Measurements from ENCODE around the gene NCMAP. TPM values are rescaled to one million over a fixed set of nuclear protein-coding genes. Genes with fewer than 3 reads are reported as not detected.

NCMAP gene
- total and polyA plus RNA-seq, 2 experiments from 2014 or later: 0.17 to 0.23 TPM

DNA sequence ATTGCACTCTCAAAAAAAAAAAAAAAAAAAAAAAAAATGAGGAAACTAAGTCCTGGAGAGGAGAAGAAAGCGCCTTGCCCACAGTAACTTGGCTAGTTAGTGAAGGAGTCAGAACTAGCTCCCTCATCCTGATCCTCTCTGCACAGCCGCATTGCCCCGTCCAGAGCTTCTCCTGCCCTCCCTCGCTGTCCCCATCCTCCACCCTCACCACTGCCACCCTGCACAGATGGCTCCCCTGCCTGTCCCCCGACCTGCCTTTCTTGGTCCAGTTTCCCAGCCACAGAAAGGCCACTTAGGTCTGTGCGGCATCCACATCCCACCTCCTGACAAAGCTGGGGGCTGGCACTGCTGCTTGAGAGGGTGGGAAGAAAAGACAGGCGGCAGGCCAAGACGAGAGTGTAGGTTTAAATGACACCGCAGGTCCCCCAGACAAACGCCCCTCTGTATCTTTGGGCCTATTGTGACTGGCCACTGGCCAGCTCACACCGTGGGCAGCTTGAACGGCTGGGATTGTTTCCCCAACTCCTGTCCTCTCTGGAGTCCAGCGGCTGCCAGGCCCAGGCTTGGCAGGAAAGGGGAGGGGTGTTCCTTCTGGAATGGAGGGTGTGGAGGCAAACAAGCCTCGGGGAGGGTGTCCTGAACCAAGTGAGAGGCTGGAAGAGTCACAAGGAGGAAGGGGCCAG, 20.2 kb downstream of the NCMAP start (continued):
- TF ChIP-seq, protein P1, sequence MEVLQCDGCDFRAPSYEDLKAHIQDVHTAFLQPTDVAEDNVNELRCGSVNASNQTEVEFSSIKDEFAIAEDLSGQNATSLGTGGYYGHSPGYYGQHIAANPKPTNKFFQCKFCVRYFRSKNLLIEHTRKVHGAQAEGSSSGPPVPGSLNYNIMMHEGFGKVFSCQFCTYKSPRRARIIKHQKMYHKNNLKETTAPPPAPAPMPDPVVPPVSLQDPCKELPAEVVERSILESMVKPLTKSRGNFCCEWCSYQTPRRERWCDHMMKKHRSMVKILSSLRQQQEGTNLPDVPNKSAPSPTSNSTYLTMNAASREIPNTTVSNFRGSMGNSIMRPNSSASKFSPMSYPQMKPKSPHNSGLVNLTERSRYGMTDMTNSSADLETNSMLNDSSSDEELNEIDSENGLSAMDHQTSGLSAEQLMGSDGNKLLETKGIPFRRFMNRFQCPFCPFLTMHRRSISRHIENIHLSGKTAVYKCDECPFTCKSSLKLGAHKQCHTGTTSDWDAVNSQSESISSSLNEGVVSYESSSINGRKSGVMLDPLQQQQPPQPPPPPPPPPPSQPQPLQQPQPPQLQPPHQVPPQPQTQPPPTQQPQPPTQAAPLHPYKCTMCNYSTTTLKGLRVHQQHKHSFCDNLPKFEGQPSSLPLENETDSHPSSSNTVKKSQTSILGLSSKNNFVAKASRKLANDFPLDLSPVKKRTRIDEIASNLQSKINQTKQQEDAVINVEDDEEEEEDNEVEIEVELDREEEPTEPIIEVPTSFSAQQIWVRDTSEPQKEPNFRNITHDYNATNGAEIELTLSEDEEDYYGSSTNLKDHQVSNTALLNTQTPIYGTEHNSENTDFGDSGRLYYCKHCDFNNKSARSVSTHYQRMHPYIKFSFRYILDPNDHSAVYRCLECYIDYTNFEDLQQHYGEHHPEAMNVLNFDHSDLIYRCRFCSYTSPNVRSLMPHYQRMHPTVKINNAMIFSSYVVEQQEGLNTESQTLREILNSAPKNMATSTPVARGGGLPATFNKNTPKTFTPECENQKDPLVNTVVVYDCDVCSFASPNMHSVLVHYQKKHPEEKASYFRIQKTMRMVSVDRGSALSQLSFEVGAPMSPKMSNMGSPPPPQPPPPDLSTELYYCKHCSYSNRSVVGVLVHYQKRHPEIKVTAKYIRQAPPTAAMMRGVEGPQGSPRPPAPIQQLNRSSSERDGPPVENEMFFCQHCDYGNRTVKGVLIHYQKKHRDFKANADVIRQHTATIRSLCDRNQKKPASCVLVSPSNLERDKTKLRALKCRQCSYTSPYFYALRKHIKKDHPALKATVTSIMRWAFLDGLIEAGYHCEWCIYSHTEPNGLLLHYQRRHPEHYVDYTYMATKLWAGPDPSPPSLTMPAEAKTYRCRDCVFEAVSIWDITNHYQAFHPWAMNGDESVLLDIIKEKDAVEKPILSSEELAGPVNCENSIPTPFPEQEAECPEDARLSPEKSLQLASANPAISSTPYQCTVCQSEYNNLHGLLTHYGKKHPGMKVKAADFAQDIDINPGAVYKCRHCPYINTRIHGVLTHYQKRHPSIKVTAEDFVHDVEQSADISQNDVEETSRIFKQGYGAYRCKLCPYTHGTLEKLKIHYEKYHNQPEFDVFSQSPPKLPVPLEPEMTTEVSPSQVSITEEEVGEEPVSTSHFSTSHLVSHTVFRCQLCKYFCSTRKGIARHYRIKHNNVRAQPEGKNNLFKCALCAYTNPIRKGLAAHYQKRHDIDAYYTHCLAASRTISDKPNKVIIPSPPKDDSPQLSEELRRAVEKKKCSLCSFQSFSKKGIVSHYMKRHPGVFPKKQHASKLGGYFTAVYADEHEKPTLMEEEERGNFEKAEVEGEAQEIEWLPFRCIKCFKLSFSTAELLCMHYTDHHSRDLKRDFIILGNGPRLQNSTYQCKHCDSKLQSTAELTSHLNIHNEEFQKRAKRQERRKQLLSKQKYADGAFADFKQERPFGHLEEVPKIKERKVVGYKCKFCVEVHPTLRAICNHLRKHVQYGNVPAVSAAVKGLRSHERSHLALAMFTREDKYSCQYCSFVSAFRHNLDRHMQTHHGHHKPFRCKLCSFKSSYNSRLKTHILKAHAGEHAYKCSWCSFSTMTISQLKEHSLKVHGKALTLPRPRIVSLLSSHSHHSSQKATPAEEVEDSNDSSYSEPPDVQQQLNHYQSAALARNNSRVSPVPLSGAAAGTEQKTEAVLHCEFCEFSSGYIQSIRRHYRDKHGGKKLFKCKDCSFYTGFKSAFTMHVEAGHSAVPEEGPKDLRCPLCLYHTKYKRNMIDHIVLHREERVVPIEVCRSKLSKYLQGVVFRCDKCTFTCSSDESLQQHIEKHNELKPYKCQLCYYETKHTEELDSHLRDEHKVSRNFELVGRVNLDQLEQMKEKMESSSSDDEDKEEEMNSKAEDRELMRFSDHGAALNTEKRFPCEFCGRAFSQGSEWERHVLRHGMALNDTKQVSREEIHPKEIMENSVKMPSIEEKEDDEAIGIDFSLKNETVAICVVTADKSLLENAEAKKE (CRISPR knock-in tag; IDR thresholded peaks at IDR 0.05): no peak
- TF ChIP-seq, protein P2, sequence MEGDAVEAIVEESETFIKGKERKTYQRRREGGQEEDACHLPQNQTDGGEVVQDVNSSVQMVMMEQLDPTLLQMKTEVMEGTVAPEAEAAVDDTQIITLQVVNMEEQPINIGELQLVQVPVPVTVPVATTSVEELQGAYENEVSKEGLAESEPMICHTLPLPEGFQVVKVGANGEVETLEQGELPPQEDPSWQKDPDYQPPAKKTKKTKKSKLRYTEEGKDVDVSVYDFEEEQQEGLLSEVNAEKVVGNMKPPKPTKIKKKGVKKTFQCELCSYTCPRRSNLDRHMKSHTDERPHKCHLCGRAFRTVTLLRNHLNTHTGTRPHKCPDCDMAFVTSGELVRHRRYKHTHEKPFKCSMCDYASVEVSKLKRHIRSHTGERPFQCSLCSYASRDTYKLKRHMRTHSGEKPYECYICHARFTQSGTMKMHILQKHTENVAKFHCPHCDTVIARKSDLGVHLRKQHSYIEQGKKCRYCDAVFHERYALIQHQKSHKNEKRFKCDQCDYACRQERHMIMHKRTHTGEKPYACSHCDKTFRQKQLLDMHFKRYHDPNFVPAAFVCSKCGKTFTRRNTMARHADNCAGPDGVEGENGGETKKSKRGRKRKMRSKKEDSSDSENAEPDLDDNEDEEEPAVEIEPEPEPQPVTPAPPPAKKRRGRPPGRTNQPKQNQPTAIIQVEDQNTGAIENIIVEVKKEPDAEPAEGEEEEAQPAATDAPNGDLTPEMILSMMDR (conservative IDR thresholded peaks at IDR 0.05; ENCODE audit: low read depth in 2 of 2): no peak

DNA sequence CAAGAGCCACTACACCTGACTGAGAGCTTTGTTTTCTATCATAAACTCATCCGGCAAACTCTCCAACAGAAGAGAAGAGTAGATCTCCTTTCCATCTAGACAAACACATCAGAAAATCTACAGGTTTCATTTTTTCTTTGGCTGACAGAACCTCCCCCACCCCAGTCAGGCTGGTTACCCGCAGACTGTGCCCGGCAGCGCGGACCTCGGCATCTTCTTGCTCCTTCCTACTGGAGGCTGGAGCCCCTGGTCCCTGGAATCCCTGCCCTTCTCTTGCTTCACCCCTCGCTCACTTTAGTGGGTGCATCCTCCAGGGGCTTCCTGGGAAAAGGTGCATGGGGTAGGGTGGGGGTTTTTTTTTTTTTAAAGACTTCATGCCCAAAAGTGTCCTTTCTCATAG, 23.0 kb downstream of the NCMAP start:
- H3K9me3 Mint-ChIP-seq: no peaks in the 10 kb centered on the region; the same call in 2 of the 3 replicates
- no peak overlapping the region for H3K4me2 ChIP-seq
- H3K27me3 ChIP-seq (ENCODE audit: insufficient read depth): no peaks in the 10 kb centered on the region
- no peaks in the 10 kb centered on the region for H3K4me1 Mint-ChIP-seq
- no peak for ATAC-seq
- no peak overlapping the region for H3K4me3 ChIP-seq
- no peaks in the 10 kb centered on the region for H3K27me3 Mint-ChIP-seq (ENCODE audit: insufficient read depth, low read depth, poor library complexity)
- H3K4me1 ChIP-seq (ENCODE audit: insufficient read depth): no peaks in the 10 kb centered on the region
- H3K9me2 ChIP-seq (ENCODE audit: insufficient read depth): no peaks in the 10 kb centered on the region
- no peaks in the 10 kb centered on the region for H3K36me3 ChIP-seq (ENCODE audit: insufficient read depth)
- no peaks in the 10 kb centered on the region for H3K36me3 Mint-ChIP-seq (ENCODE audit: low read depth)
- H3K27ac Mint-ChIP-seq: no peak overlapping the region
- no peak overlapping the region for H3K4me3 Mint-ChIP-seq
- H3K27ac ChIP-seq (ENCODE audit: low read depth): no peak overlapping the region
- H4K20me1 ChIP-seq (replicated peaks; ENCODE audit: insufficient read depth): no peaks in the 10 kb centered on the region
- H3K79me2 ChIP-seq (replicated peaks; ENCODE audit: insufficient read depth): no peaks in the 10 kb centered on the region
- no peak overlapping the region for H2AFZ ChIP-seq
- no peak for DNase-seq (ENCODE audit: low spot score)
- no peaks in the 10 kb centered on the region for H3F3A ChIP-seq (replicated peaks; ENCODE audit: low read depth)
- TF ChIP-seq POLR2AphosphoS5 (IDR thresholded peaks at IDR 0.05; ENCODE audit: low read depth): no peak
- no peak for TF ChIP-seq STAT1 (IDR thresholded peaks at IDR 0.05; ENCODE audit: unreplicated experiment)
- TF ChIP-seq JUNB (IDR thresholded peaks at IDR 0.05; ENCODE audit: unreplicated experiment): no peak
- TF ChIP-seq NANOG (IDR thresholded peaks at IDR 0.05; ENCODE audit: borderline replicate concordance): no peak
- TF ChIP-seq EZH2phosphoT487 (IDR thresholded peaks at IDR 0.05; ENCODE audit: unreplicated experiment): no peak
- TF ChIP-seq EZH2 (IDR thresholded peaks at IDR 0.05; ENCODE audit: low read depth, unreplicated experiment): no peak
- TF ChIP-seq, protein P3, sequence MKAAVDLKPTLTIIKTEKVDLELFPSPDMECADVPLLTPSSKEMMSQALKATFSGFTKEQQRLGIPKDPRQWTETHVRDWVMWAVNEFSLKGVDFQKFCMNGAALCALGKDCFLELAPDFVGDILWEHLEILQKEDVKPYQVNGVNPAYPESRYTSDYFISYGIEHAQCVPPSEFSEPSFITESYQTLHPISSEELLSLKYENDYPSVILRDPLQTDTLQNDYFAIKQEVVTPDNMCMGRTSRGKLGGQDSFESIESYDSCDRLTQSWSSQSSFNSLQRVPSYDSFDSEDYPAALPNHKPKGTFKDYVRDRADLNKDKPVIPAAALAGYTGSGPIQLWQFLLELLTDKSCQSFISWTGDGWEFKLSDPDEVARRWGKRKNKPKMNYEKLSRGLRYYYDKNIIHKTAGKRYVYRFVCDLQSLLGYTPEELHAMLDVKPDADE (IDR thresholded peaks at IDR 0.05): no peak

Data from GM23338 (cell line).